Endothelial cell of umbilical vein (primary cell): ENCODE results near the gene SEMA4C. TPM values are rescaled to one million over a fixed set of nuclear protein-coding genes. Genes with fewer than 3 reads are reported as not detected.

ENCODE experiments used
- BruUV-seq: library from RNA; stranded (reverse); fragments of 400-500 nt; replicated peaks from 2 replicates; lab custom pipeline; 2021; lab: Mats Ljungman, UMichigan
- CTCF ChIA-PET: fragments of 300-600, 350-600 bp; sonication (Branson Sonifier 250); formaldehyde crosslinking; loops from one replicate; lab custom pipeline; 2021; ENCODE audit warnings: antibody characterized with exemption, inconsistent platforms; lab: Charles Lee
- POLR2A ChIA-PET: fragments of 300-600, 350-600 bp; sonication (Branson Sonifier 250); formaldehyde crosslinking; loops from one replicate; lab custom pipeline; 2021; ENCODE audit warnings: antibody characterized with exemption, inconsistent platforms; lab: Charles Lee
- DNase-seq: peaks from one replicate; pipeline ENCODE4 v3.0.0-alpha.2; 2011; ENCODE audit warnings: low read depth, low spot score
- FAIRE-seq: peaks from 2 replicates; lab custom pipeline; 2011; peaks lifted over from hg19 to GRCh38; lab: Jason Lieb, UNC
- H2AFZ ChIP-seq: 2 replicates; pipeline ENCODE4 v1.6.0; 2012; ENCODE audit warnings: low read depth, low read length, control low read depth, inconsistent platforms
- H3K27ac ChIP-seq: 2 replicates; pipeline ENCODE4 v1.5.1; 2011; ENCODE audit warnings: low read depth, mild to moderate bottlenecking, control low read depth, low read length, moderate library complexity; ENCODE audit not compliant: insufficient read depth
- H3K27me3 ChIP-seq, 2 experiments: 2 replicates each; pipeline versions ENCODE4 v1.6.0 to v1.6.1; 2011; ENCODE audit warnings: low read length in 2 of 2, mixed read lengths in 1 of 2; ENCODE audit not compliant: control insufficient read depth in 2 of 2, insufficient read depth in 2 of 2
- H3K36me3 ChIP-seq, 2 experiments: 2 replicates in 1 of 2; 3 replicates in 1 of 2; pipeline ENCODE4 v1.5.1; 2011; ENCODE audit warnings: low read length in 2 of 2, mild to moderate bottlenecking in 1 of 2, moderate library complexity in 1 of 2; ENCODE audit not compliant: control insufficient read depth in 2 of 2, insufficient read depth in 2 of 2; ENCODE audit errors: extremely low read depth in 1 of 2
- H3K4me1 ChIP-seq: 3 replicates; pipeline ENCODE4 v1.5.1; 2011; ENCODE audit warnings: mild to moderate bottlenecking, low read length; ENCODE audit not compliant: control insufficient read depth, insufficient read depth; ENCODE audit errors: extremely low read depth
- H3K4me2 ChIP-seq: 2 replicates; pipeline ENCODE4 v1.6.1; 2011; ENCODE audit warnings: low read length, control low read depth, mixed read lengths; ENCODE audit not compliant: insufficient read depth
- H3K4me3 ChIP-seq, 3 experiments: fragments of 200-600 bp in 1 of 3; sonication (generic), shearing (Covaris generic) in 1 of 3; replicated peaks in 1 of 3; 2 replicates each; pipeline ENCODE4 v1.5.1; 2011 to 2016; ENCODE audit warnings: control low read depth in 3 of 3, low read length in 3 of 3, mild to moderate bottlenecking in 2 of 3, inconsistent platforms in 1 of 3, low read depth in 1 of 3, moderate library complexity in 1 of 3; ENCODE audit not compliant: insufficient read depth in 1 of 3
- H3K79me2 ChIP-seq: 2 replicates; pipeline ENCODE4 v1.6.0; 2012; ENCODE audit warnings: low read length, inconsistent platforms; ENCODE audit not compliant: control insufficient read depth, insufficient read depth
- H3K9ac ChIP-seq: replicated peaks from 2 replicates; pipeline ENCODE3; 2011; ENCODE audit warnings: low read length, control low read depth; ENCODE audit not compliant: insufficient read depth; ENCODE audit errors: extremely low read depth
- H3K9me1 ChIP-seq: replicated peaks from 3 replicates; pipeline ENCODE4 v1.6.0; 2011; ENCODE audit warnings: mild to moderate bottlenecking, low read length; ENCODE audit not compliant: control insufficient read depth, insufficient read depth; ENCODE audit errors: extremely low read depth
- H3K9me3 ChIP-seq: replicated peaks from 2 replicates; pipeline ENCODE4 v1.5.1; 2012; ENCODE audit warnings: low read length, inconsistent platforms; ENCODE audit not compliant: control insufficient read depth, insufficient read depth
- H4K20me1 ChIP-seq: replicated peaks from 2 replicates; pipeline ENCODE3; 2011; ENCODE audit warnings: mild to moderate bottlenecking, low read length; ENCODE audit not compliant: control insufficient read depth, insufficient read depth; ENCODE audit errors: extremely low read depth
- CTCF ChIP-seq, 2 donors: IDR thresholded peaks; 1 replicate in 1 of 2; 2 replicates in 1 of 2; pipeline ENCODE4 v1.5.1; 2011; ENCODE audit warnings: low read length in 2 of 2, mild to moderate bottlenecking in 2 of 2, moderate library complexity in 2 of 2, control low read depth in 1 of 2, inconsistent platforms in 1 of 2, low read depth in 1 of 2; ENCODE audit not compliant: insufficient read depth in 1 of 2; ENCODE audit errors: extremely low read depth in 1 of 2
- EZH2 ChIP-seq: IDR thresholded peaks from 2 replicates; pipeline ENCODE4 v1.6.1; 2012; ENCODE audit warnings: borderline replicate concordance, low read depth, mild to moderate bottlenecking, moderate library complexity, low read length, inconsistent platforms; ENCODE audit not compliant: severe bottlenecking
- FOS ChIP-seq: IDR thresholded peaks from 2 replicates; pipeline ENCODE4 v1.6.1; 2011; ENCODE audit warnings: mild to moderate bottlenecking, low read length, moderate library complexity, borderline replicate concordance; ENCODE audit not compliant: insufficient read depth
- GATA2 ChIP-seq: IDR thresholded peaks from 2 replicates; pipeline ENCODE4 v1.7.0; 2011; ENCODE audit warnings: low read depth, mild to moderate bottlenecking, moderate library complexity, mixed read lengths, low read length; ENCODE audit not compliant: insufficient read length, insufficient read depth
- JUN ChIP-seq: IDR thresholded peaks from 2 replicates; pipeline ENCODE4 v1.6.1; 2011; ENCODE audit warnings: borderline replicate concordance, low read depth; ENCODE audit not compliant: insufficient read length, insufficient read depth
- MAX ChIP-seq: IDR thresholded peaks from 2 replicates; pipeline ENCODE4 v1.6.1; 2011; ENCODE audit not compliant: insufficient read depth, insufficient read length
- MYC ChIP-seq: IDR thresholded peaks from one replicate; pipeline ENCODE4 v1.6.1; 2011; ENCODE audit warnings: mild to moderate bottlenecking, low read depth, low read length
- POLR2A ChIP-seq: IDR thresholded peaks from 2 replicates; pipeline ENCODE4 v1.6.1; 2012; ENCODE audit warnings: low read depth, mild to moderate bottlenecking, control low read depth, low read length
- POLR2AphosphoS5 ChIP-seq: IDR thresholded peaks from 2 replicates; pipeline ENCODE4 v1.6.1; 2012; ENCODE audit warnings: low read depth, mild to moderate bottlenecking, control low read depth, low read length, moderate library complexity; ENCODE audit not compliant: insufficient read depth
- dilution Hi-C: fragments of 300-500 bp; cut with MboI; formaldehyde crosslinking; loops from one replicate; pipeline ENCODE4 v1.15.0; 2019; ENCODE audit warnings: low sequenced_read_pairs; ENCODE audit not compliant: extremely low pct_ligation_motif_present
- intact Hi-C: fragments of 100-400 bp; cut with micrococcal nuclease; formaldehyde crosslinking; loops from one replicate; pipeline ENCODE4 v1.10.0; 2022
- polyA plus RNA-seq, 4 experiments: library from polyadenylated mRNA; depleted of rRNA in 3 of 4; stranded (reverse) in 3 of 4; unstranded in 1 of 4; fragments of >200 nt; gene quantifications; 2 replicates each; pipeline versions ENCODE4 v1.2.1 to v1.2.3, GENCODE V29; 2011 to 2012; ENCODE audit warnings: missing spikeins in 1 of 4
- total RNA-seq: library from RNA; stranded (reverse); gene quantifications from 2 replicates; pipeline ENCODE4 v1.2.3, GENCODE V29; 2021

SEMA4C gene
- total and polyA plus RNA-seq, 2 donors (not counting 3 experiments of a cell fraction or from before 2014, with no cell fraction given), result 16.4 to 17.3 TPM

- CTCF ChIA-PET, result interaction anchor here (1.6 kb wide), 1 partner anchor 98 kb away, joined by 4 read pairs; no protein-coding TSS in a partner anchor
- Histone ChIP-seq H3K27ac (no peak overlapping the region), H3K4me1 (peaks cover 9% of the 10 kb centered on the region), H4K20me1 (no peaks in the 10 kb centered on the region), H3K9ac (no peak overlapping the region), H3K9me1 (no peaks in the 10 kb centered on the region), H3K9me3 (no peaks in the 10 kb centered on the region), H3K4me2 (no peak overlapping the region), H3K36me3 (peaks cover 0 to 13% of the 10 kb centered on the region in 2 experiments), H2AFZ (no peak overlapping the region), H3K27me3 (no peaks in the 10 kb centered on the region), H3K4me3 (no peak overlapping the region), H3K79me2 (peaks cover 3% of the 10 kb centered on the region)
- TF ChIP-seq POLR2A, result no peak
- TF ChIP-seq GATA2, result no peak
- no peak for TF ChIP-seq MYC
- TF ChIP-seq JUN, result no peak
- no peak for TF ChIP-seq FOS
- TF ChIP-seq MAX, result no peak
- no peak for TF ChIP-seq POLR2AphosphoS5
- no peak for TF ChIP-seq CTCF (IDR thresholded peaks at IDR 0.05; ENCODE audit: extremely low read depth in 1 of 2, insufficient read depth in 1 of 2, low read depth in 1 of 2, low read length in 2 of 2)
- TF ChIP-seq EZH2, result no peak
- FAIRE-seq (no peak), DNase-seq (no peak)
- intact Hi-C loops, result no loop called here
- POLR2A ChIA-PET, result interaction anchor here (0.7 kb wide), 1 partner anchor 811 kb away, joined by 7 read pairs; no protein-coding TSS in a partner anchor
- no TSS peak for BruUV-seq
- dilution Hi-C loops, result no loop called here
Observed at GRCh38 chr2:96852667-96853066, 17.2 kb downstream of the SEMA4C start.
